WTC11 (cell line): Measurements from ENCODE around the gene SNU13.

ENCODE experiments used
- TF ChIP-seq, protein P1 (sequence below): sonication (generic); formaldehyde crosslinking; IDR thresholded peaks from 2 replicates; pipeline ENCODE4 v1.8.0; 2022; ENCODE audit warnings: mild to moderate bottlenecking, missing genetic modification reagents
- TF ChIP-seq, protein P2 (sequence below): sonication (generic); formaldehyde crosslinking; IDR thresholded peaks from 2 replicates; pipeline ENCODE4 v1.8.1; 2023; ENCODE audit warnings: mild to moderate bottlenecking, moderate library complexity, missing genetic modification reagents
- TF ChIP-seq, protein P3 (sequence below): sonication (generic); formaldehyde crosslinking; conservative IDR thresholded peaks from 2 replicates; pipeline ENCODE4 v1.8.1; 2023; ENCODE audit warnings: mild to moderate bottlenecking, low read depth, missing genetic modification reagents, moderate library complexity

DNA sequence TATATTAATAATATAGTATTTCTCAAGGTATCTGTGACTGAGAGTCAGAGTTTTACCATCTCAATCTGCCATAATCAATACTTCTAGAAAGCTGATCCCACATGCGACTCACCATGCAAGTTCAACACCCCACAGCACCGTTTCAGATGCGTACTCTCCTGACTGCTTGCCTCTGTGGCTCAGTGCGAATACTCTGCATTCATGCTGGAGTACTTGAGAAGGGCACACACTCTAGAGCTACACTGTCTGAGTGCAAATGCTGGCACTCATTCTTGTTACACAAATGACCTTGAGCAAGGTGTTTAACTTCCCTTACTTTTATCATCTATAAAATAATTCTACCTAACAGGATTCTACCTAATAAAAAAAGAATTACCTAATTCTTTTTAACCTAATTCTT, 12.5 kb downstream of the SNU13 start:
- TF ChIP-seq, protein P1, sequence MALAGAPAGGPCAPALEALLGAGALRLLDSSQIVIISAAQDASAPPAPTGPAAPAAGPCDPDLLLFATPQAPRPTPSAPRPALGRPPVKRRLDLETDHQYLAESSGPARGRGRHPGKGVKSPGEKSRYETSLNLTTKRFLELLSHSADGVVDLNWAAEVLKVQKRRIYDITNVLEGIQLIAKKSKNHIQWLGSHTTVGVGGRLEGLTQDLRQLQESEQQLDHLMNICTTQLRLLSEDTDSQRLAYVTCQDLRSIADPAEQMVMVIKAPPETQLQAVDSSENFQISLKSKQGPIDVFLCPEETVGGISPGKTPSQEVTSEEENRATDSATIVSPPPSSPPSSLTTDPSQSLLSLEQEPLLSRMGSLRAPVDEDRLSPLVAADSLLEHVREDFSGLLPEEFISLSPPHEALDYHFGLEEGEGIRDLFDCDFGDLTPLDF, result no peak
- TF ChIP-seq, protein P2, sequence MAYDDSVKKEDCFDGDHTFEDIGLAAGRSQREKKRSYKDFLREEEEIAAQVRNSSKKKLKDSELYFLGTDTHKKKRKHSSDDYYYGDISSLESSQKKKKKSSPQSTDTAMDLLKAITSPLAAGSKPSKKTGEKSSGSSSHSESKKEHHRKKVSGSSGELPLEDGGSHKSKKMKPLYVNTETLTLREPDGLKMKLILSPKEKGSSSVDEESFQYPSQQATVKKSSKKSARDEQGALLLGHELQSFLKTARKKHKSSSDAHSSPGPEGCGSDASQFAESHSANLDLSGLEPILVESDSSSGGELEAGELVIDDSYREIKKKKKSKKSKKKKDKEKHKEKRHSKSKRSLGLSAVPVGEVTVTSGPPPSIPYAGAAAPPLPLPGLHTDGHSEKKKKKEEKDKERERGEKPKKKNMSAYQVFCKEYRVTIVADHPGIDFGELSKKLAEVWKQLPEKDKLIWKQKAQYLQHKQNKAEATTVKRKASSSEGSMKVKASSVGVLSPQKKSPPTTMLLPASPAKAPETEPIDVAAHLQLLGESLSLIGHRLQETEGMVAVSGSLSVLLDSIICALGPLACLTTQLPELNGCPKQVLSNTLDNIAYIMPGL (CRISPR knock-in tag), result no peak
- TF ChIP-seq, protein P3, sequence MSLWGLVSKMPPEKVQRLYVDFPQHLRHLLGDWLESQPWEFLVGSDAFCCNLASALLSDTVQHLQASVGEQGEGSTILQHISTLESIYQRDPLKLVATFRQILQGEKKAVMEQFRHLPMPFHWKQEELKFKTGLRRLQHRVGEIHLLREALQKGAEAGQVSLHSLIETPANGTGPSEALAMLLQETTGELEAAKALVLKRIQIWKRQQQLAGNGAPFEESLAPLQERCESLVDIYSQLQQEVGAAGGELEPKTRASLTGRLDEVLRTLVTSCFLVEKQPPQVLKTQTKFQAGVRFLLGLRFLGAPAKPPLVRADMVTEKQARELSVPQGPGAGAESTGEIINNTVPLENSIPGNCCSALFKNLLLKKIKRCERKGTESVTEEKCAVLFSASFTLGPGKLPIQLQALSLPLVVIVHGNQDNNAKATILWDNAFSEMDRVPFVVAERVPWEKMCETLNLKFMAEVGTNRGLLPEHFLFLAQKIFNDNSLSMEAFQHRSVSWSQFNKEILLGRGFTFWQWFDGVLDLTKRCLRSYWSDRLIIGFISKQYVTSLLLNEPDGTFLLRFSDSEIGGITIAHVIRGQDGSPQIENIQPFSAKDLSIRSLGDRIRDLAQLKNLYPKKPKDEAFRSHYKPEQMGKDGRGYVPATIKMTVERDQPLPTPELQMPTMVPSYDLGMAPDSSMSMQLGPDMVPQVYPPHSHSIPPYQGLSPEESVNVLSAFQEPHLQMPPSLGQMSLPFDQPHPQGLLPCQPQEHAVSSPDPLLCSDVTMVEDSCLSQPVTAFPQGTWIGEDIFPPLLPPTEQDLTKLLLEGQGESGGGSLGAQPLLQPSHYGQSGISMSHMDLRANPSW (CRISPR knock-in tag), result no peak
